ENCODE results near the gene TPMT.

DNA sequence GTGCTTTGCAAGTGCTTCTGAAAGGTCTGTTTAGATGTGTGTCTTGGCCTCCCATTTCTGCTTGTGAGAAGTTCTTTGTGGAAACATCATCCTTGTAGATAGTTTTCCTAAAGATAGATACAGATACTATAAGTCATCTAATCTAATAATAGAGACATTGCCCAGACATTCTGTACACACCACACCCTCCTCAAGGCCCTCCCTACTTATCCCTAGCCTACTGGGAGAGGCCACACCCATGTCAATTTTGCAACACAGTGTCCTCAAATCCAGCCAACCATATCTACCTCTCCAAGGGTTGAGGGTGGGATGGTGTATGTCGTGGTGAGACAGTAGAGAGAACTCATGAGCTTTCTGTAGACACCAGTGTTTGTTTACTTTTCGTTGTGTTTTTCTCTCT lies 6.6 kb upstream of the TPMT start:
- no peak for TF ChIP-seq POLR2AphosphoS5 (IDR thresholded peaks at IDR 0.05; ENCODE audit: insufficient read depth in 1 of 2, low read depth in 1 of 2)
- no peak for TF ChIP-seq POLR2A (IDR thresholded peaks at IDR 0.05)

Measured in vagina (tissue), 2 donors.